RWPE2 (cell line): ENCODE results near the gene SMG6.

Experiments used
- ATAC-seq: fragments of 200-7000 bp; cut with Tn5 transposase; 3 replicates; pipeline ENCODE4 v1.9.1; 2021; ENCODE audit warnings: low read depth
- DNase-seq: peaks from one replicate; pipeline ENCODE4 v3.0.0-alpha.2; 2020; ENCODE audit warnings: low spot score
- H3K27ac ChIP-seq: fragments of 450-650 bp; 2 replicates; pipeline ENCODE4 v1.5.1; 2017; ENCODE audit warnings: mild to moderate bottlenecking; ENCODE audit not compliant: poor library complexity, severe bottlenecking
- H3K27me3 ChIP-seq: fragments of 250-450 bp; sonication (Bioruptor Pico); 2 replicates; pipeline ENCODE4 v1.5.1; 2021; ENCODE audit warnings: mild to moderate bottlenecking, moderate library complexity; ENCODE audit not compliant: insufficient read depth, poor library complexity, severe bottlenecking
- H3K36me3 ChIP-seq: fragments of 250-450 bp; sonication (Bioruptor Pico); 2 replicates; pipeline ENCODE4 v1.5.1; 2020; ENCODE audit warnings: low read depth, mild to moderate bottlenecking, moderate library complexity
- H3K4me1 ChIP-seq: fragments of 250-450 bp; sonication (Bioruptor Pico); 2 replicates; pipeline ENCODE4 v1.5.1; 2021; ENCODE audit warnings: mild to moderate bottlenecking, moderate library complexity; ENCODE audit not compliant: insufficient read depth, poor library complexity, severe bottlenecking
- H3K4me3 ChIP-seq: fragments of 250-450 bp; sonication (Bioruptor Pico); 2 replicates; pipeline ENCODE4 v1.5.1; 2021; ENCODE audit warnings: mild to moderate bottlenecking, moderate library complexity; ENCODE audit not compliant: severe bottlenecking
- H3K9me3 ChIP-seq: fragments of 250-450 bp; sonication (Bioruptor Pico); 2 replicates; pipeline ENCODE4 v1.5.1; 2021; ENCODE audit warnings: mild to moderate bottlenecking, moderate library complexity; ENCODE audit not compliant: severe bottlenecking
- TF ChIP-seq, protein P1 (sequence below): fragments of 450-650 bp; IDR thresholded peaks from one replicate; pipeline ENCODE4 v1.5.1; 2017; ENCODE audit warnings: mild to moderate bottlenecking, moderate library complexity; ENCODE audit not compliant: poor library complexity, severe bottlenecking

Gene SMG6

DNA sequence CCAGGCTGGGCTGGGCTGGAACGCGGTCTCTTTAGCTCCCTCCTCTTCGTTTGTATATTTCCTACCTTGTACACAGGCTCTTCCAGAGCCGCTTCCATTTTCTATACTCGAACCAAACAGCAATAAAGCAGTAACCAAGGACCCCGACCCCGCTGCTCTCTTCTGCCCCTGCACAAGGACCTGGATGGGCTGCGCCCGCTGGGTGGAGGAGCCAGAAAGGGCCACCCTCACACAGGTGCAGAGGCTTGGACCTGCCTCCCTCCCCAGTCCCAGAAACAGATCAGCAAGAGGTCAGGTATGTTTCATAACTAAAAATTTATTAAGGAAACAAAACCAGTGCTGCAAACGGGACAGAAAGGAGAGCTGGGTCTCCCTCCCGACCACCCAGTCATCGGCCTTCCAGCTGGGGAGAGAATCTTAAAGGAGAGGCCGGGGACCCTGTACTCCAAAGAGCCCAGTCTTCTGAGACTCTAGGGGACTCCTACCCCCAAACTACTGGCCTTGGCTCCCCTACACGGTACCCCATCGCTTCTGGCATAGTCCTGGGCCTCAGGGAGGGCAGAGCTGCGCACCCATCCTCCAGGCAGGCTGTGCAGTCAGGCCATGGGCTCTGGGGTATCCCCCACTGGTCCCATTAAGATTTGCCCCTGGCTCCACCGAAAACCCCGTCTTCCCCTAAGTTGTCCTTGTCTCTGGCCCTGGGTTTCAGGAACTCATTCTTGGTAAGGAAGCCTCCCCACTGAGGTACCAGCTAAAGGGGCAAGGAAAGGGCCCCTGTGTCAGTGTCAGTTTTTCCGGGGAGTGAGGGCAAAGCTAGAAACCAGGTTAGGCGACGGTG lies 243.8 kb downstream of the SMG6 start:
- H3K4me3 ChIP-seq: no peak overlapping the region
- no peak overlapping the region for H3K27ac ChIP-seq

GRCh38 chr17:2058586-2059546 lies 244.7 kb downstream of the SMG6 start:
- no peak overlapping the region for H3K27ac ChIP-seq
- DNase-seq (no peak), ATAC-seq (no peak)

More for the DNA sequence above, 243.8 kb downstream of the SMG6 start:
- no peaks in the 10 kb centered on the region for H3K36me3 ChIP-seq
- DNase-seq: no peak
- H3K27me3 ChIP-seq: no peaks in the 10 kb centered on the region
- no peaks in the 10 kb centered on the region for H3K4me1 ChIP-seq
- no peak for ATAC-seq
- no peaks in the 10 kb centered on the region for H3K9me3 ChIP-seq
- TF ChIP-seq, protein P1, sequence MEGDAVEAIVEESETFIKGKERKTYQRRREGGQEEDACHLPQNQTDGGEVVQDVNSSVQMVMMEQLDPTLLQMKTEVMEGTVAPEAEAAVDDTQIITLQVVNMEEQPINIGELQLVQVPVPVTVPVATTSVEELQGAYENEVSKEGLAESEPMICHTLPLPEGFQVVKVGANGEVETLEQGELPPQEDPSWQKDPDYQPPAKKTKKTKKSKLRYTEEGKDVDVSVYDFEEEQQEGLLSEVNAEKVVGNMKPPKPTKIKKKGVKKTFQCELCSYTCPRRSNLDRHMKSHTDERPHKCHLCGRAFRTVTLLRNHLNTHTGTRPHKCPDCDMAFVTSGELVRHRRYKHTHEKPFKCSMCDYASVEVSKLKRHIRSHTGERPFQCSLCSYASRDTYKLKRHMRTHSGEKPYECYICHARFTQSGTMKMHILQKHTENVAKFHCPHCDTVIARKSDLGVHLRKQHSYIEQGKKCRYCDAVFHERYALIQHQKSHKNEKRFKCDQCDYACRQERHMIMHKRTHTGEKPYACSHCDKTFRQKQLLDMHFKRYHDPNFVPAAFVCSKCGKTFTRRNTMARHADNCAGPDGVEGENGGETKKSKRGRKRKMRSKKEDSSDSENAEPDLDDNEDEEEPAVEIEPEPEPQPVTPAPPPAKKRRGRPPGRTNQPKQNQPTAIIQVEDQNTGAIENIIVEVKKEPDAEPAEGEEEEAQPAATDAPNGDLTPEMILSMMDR: no peak

GRCh38 chr17:2057760-2058585 lies 245.6 kb downstream of the SMG6 start:
- no peaks in the 10 kb centered on the region for H3K4me1 ChIP-seq

More at GRCh38 chr17:2058586-2059546, 244.7 kb downstream of the SMG6 start:
- Histone ChIP-seq H3K4me1 (no peaks in the 10 kb centered on the region), H3K9me3 (no peaks in the 10 kb centered on the region), H3K36me3 (no peaks in the 10 kb centered on the region), H3K4me3 (no peak overlapping the region), H3K27me3 (no peaks in the 10 kb centered on the region)
- TF ChIP-seq, protein P1: peak; percentile 46

GRCh38 chr17:2057175-2057759 lies 246.3 kb downstream of the SMG6 start:
- Histone ChIP-seq H3K4me1 (no peaks in the 10 kb centered on the region), H3K27ac (no peak overlapping the region), H3K4me3 (no peak overlapping the region), H3K9me3 (no peaks in the 10 kb centered on the region), H3K36me3 (no peaks in the 10 kb centered on the region), H3K27me3 (no peaks in the 10 kb centered on the region)
- no peak for ATAC-seq
- DNase-seq: no peak
- TF ChIP-seq, protein P1: no peak

More at GRCh38 chr17:2057760-2058585, 245.6 kb downstream of the SMG6 start:
- H3K36me3 ChIP-seq: no peaks in the 10 kb centered on the region
- no peak overlapping the region for H3K27ac ChIP-seq
- DNase-seq: no peak
- no peak for ATAC-seq
- no peaks in the 10 kb centered on the region for H3K9me3 ChIP-seq
- H3K27me3 ChIP-seq: no peaks in the 10 kb centered on the region
- no peak overlapping the region for H3K4me3 ChIP-seq
- TF ChIP-seq, protein P1: no peak
